ENCODE measurements around the gene SNAPC2.
"Not testable (repeated sequence)": the region's sequence is repeated elsewhere in the genome, so short reads cannot be mapped to it uniquely, and the experiment has no call there.

Gene SNAPC2

GRCh38 chr19:7933828-7934725, 13.9 kb downstream of the SNAPC2 start:
- DNase-seq (ENCODE audit: low read depth), result no peak

- no peak for DNase-seq (ENCODE audit: low read depth)
Measured at GRCh38 chr19:7934766-7935165, 14.6 kb downstream of the SNAPC2 start.

GRCh38 chr19:7940841-7941240, 20.7 kb downstream of the SNAPC2 start:
- no peak for DNase-seq (ENCODE audit: low read depth)

GRCh38 chr19:7941895-7942596, 21.9 kb downstream of the SNAPC2 start:
- no peak for DNase-seq (ENCODE audit: low read depth)

GRCh38 chr19:7942981-7943443, 22.9 kb downstream of the SNAPC2 start:
- no peak for DNase-seq (ENCODE audit: low read depth)

GRCh38 chr19:7943444-7944176, 23.5 kb downstream of the SNAPC2 start, which contains the start of gene TIMM44:
Gene TIMM44, minus strand, starts transcription at chr19:7943666. Its CDS starts 15 bp downstream, at chr19:7943651.
- DNase-seq (ENCODE audit: low read depth), result peak; percentile 98

- peak; percentile 82 for DNase-seq (ENCODE audit: low read depth)
Measured at GRCh38 chr19:7944177-7944761, 24.1 kb downstream of the SNAPC2 start.

GRCh38 chr19:7947939-7948338, 27.8 kb downstream of the SNAPC2 start:
- no peak for DNase-seq (ENCODE audit: low read depth)

- DNase-seq (ENCODE audit: low read depth), result no peak
Measured at GRCh38 chr19:7953060-7953459, 32.9 kb downstream of the SNAPC2 start.

GRCh38 chr19:7953576-7953975, 33.4 kb downstream of the SNAPC2 start:
- no peak for DNase-seq (ENCODE audit: low read depth)

- DNase-seq (ENCODE audit: low read depth), result no peak
Measured at GRCh38 chr19:7955696-7956095, 35.6 kb downstream of the SNAPC2 start.

- DNase-seq (ENCODE audit: low read depth), result no peak
Measured at GRCh38 chr19:7959211-7959610, 39.1 kb downstream of the SNAPC2 start.

- DNase-seq (ENCODE audit: low read depth), result not testable (repeated sequence)
Measured at GRCh38 chr19:7961082-7961481, 40.9 kb downstream of the SNAPC2 start.

GRCh38 chr19:7961920-7962626, 41.9 kb downstream of the SNAPC2 start:
- no peak for DNase-seq (ENCODE audit: low read depth)

GRCh38 chr19:7962644-7963268, 42.6 kb downstream of the SNAPC2 start:
- no peak for DNase-seq (ENCODE audit: low read depth)

- DNase-seq (ENCODE audit: low read depth), result no peak
Measured at GRCh38 chr19:7963566-7963965, 43.4 kb downstream of the SNAPC2 start.

GRCh38 chr19:7965259-7965841, 45.2 kb downstream of the SNAPC2 start:
- DNase-seq (ENCODE audit: low read depth), result no peak

GRCh38 chr19:7965921-7966665, 46.0 kb downstream of the SNAPC2 start:
- no peak for DNase-seq (ENCODE audit: low read depth)

- no peak for DNase-seq (ENCODE audit: low read depth)
Measured at GRCh38 chr19:7968008-7968795, 48.1 kb downstream of the SNAPC2 start.
